ENCODE data around the gene LRRC36. TPM values are rescaled to one million over a fixed set of nuclear protein-coding genes. Genes with fewer than 3 reads are reported as not detected.

The LRRC36 gene
- total and polyA plus RNA-seq, 2 experiments from 2014 or later = 1.2 TPM; not detected in 1

DNA sequence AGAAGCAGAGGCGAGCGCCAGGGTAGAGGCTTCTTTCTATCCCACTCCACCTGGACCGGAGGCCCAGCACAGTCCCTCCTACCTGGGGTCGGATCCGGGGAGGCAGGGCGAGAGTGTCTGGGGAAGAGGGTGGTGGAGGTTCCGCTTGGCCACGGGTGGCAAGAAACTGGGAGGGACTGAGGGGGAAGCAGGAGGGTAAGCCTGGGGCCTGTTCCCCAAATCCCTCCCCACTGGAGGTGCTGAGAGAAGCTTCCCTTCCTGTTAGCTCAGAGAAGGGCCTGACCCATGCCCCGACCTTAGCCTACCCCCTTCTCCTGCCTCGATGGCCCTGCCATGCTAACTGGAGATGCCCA, 68.5 kb downstream of the LRRC36 start:
- Histone ChIP-seq H3K36me3 (ENCODE audit: insufficient read depth) (no peaks in the 10 kb centered on the region), H3F3A (replicated peaks; ENCODE audit: low read depth) (0 out of 2 replicates have a peak, but pooled peaks cover 10% of the 10 kb centered on the region), H3K4me1 (ENCODE audit: insufficient read depth) (peaks cover 34% of the 10 kb centered on the region), H3K4me3 (peak overlapping the region; percentile 61), H4K20me1 (replicated peaks; ENCODE audit: insufficient read depth) (no peaks in the 10 kb centered on the region), H3K27me3 (ENCODE audit: insufficient read depth) (peaks cover 45% of the 10 kb centered on the region), H3K79me2 (replicated peaks; ENCODE audit: insufficient read depth) (no peaks in the 10 kb centered on the region), H3K27ac (ENCODE audit: low read depth) (no peak overlapping the region), H2AFZ (peak overlapping the region; percentile 74; the same call in 1 of the 2 replicates), H3K9me2 (ENCODE audit: insufficient read depth) (no peaks in the 10 kb centered on the region), H3K4me2 (peak overlapping the region; percentile 92)
- Mint-ChIP-seq H3K36me3 (ENCODE audit: low read depth) (no peaks in the 10 kb centered on the region), H3K4me3 (no peak overlapping the region), H3K27me3 (ENCODE audit: insufficient read depth, low read depth, poor library complexity) (peaks cover 57% of the 10 kb centered on the region), H3K9me3 (no peaks in the 10 kb centered on the region), H3K4me1 (peaks cover 21% of the 10 kb centered on the region), H3K27ac (no peak overlapping the region)
- DNase-seq (ENCODE audit: low spot score) (no peak), ATAC-seq (no peak)
- TF ChIP-seq POLR2AphosphoS5 (IDR thresholded peaks at IDR 0.05; ENCODE audit: low read depth) (no peak), ZNF114 (CRISPR knock-in tag; IDR thresholded peaks at IDR 0.05) (no peak), STAT1 (IDR thresholded peaks at IDR 0.05; ENCODE audit: unreplicated experiment) (no peak), EZH2phosphoT487 (IDR thresholded peaks at IDR 0.05; ENCODE audit: unreplicated experiment) (no peak), JUNB (IDR thresholded peaks at IDR 0.05; ENCODE audit: unreplicated experiment) (no peak), ZNF331 (CRISPR knock-in tag; IDR thresholded peaks at IDR 0.05; ENCODE audit: low read depth) (no peak), EZH2 (IDR thresholded peaks at IDR 0.05; ENCODE audit: low read depth, unreplicated experiment) (no peak), CREB1 (CRISPR knock-in tag; IDR thresholded peaks at IDR 0.05; ENCODE audit: low read depth) (no peak), NANOG (IDR thresholded peaks at IDR 0.05; ENCODE audit: borderline replicate concordance) (no peak)
- TF ChIP-seq, protein P1, sequence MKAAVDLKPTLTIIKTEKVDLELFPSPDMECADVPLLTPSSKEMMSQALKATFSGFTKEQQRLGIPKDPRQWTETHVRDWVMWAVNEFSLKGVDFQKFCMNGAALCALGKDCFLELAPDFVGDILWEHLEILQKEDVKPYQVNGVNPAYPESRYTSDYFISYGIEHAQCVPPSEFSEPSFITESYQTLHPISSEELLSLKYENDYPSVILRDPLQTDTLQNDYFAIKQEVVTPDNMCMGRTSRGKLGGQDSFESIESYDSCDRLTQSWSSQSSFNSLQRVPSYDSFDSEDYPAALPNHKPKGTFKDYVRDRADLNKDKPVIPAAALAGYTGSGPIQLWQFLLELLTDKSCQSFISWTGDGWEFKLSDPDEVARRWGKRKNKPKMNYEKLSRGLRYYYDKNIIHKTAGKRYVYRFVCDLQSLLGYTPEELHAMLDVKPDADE (IDR thresholded peaks at IDR 0.05) = no peak
- TF ChIP-seq, protein P2, sequence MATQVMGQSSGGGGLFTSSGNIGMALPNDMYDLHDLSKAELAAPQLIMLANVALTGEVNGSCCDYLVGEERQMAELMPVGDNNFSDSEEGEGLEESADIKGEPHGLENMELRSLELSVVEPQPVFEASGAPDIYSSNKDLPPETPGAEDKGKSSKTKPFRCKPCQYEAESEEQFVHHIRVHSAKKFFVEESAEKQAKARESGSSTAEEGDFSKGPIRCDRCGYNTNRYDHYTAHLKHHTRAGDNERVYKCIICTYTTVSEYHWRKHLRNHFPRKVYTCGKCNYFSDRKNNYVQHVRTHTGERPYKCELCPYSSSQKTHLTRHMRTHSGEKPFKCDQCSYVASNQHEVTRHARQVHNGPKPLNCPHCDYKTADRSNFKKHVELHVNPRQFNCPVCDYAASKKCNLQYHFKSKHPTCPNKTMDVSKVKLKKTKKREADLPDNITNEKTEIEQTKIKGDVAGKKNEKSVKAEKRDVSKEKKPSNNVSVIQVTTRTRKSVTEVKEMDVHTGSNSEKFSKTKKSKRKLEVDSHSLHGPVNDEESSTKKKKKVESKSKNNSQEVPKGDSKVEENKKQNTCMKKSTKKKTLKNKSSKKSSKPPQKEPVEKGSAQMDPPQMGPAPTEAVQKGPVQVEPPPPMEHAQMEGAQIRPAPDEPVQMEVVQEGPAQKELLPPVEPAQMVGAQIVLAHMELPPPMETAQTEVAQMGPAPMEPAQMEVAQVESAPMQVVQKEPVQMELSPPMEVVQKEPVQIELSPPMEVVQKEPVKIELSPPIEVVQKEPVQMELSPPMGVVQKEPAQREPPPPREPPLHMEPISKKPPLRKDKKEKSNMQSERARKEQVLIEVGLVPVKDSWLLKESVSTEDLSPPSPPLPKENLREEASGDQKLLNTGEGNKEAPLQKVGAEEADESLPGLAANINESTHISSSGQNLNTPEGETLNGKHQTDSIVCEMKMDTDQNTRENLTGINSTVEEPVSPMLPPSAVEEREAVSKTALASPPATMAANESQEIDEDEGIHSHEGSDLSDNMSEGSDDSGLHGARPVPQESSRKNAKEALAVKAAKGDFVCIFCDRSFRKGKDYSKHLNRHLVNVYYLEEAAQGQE (IDR thresholded peaks at IDR 0.05; ENCODE audit: unreplicated experiment) = no peak
- TF ChIP-seq, protein P3, sequence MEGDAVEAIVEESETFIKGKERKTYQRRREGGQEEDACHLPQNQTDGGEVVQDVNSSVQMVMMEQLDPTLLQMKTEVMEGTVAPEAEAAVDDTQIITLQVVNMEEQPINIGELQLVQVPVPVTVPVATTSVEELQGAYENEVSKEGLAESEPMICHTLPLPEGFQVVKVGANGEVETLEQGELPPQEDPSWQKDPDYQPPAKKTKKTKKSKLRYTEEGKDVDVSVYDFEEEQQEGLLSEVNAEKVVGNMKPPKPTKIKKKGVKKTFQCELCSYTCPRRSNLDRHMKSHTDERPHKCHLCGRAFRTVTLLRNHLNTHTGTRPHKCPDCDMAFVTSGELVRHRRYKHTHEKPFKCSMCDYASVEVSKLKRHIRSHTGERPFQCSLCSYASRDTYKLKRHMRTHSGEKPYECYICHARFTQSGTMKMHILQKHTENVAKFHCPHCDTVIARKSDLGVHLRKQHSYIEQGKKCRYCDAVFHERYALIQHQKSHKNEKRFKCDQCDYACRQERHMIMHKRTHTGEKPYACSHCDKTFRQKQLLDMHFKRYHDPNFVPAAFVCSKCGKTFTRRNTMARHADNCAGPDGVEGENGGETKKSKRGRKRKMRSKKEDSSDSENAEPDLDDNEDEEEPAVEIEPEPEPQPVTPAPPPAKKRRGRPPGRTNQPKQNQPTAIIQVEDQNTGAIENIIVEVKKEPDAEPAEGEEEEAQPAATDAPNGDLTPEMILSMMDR (conservative IDR thresholded peaks at IDR 0.05; ENCODE audit: low read depth in 2 of 2) = no peak
- TF ChIP-seq, protein P4, sequence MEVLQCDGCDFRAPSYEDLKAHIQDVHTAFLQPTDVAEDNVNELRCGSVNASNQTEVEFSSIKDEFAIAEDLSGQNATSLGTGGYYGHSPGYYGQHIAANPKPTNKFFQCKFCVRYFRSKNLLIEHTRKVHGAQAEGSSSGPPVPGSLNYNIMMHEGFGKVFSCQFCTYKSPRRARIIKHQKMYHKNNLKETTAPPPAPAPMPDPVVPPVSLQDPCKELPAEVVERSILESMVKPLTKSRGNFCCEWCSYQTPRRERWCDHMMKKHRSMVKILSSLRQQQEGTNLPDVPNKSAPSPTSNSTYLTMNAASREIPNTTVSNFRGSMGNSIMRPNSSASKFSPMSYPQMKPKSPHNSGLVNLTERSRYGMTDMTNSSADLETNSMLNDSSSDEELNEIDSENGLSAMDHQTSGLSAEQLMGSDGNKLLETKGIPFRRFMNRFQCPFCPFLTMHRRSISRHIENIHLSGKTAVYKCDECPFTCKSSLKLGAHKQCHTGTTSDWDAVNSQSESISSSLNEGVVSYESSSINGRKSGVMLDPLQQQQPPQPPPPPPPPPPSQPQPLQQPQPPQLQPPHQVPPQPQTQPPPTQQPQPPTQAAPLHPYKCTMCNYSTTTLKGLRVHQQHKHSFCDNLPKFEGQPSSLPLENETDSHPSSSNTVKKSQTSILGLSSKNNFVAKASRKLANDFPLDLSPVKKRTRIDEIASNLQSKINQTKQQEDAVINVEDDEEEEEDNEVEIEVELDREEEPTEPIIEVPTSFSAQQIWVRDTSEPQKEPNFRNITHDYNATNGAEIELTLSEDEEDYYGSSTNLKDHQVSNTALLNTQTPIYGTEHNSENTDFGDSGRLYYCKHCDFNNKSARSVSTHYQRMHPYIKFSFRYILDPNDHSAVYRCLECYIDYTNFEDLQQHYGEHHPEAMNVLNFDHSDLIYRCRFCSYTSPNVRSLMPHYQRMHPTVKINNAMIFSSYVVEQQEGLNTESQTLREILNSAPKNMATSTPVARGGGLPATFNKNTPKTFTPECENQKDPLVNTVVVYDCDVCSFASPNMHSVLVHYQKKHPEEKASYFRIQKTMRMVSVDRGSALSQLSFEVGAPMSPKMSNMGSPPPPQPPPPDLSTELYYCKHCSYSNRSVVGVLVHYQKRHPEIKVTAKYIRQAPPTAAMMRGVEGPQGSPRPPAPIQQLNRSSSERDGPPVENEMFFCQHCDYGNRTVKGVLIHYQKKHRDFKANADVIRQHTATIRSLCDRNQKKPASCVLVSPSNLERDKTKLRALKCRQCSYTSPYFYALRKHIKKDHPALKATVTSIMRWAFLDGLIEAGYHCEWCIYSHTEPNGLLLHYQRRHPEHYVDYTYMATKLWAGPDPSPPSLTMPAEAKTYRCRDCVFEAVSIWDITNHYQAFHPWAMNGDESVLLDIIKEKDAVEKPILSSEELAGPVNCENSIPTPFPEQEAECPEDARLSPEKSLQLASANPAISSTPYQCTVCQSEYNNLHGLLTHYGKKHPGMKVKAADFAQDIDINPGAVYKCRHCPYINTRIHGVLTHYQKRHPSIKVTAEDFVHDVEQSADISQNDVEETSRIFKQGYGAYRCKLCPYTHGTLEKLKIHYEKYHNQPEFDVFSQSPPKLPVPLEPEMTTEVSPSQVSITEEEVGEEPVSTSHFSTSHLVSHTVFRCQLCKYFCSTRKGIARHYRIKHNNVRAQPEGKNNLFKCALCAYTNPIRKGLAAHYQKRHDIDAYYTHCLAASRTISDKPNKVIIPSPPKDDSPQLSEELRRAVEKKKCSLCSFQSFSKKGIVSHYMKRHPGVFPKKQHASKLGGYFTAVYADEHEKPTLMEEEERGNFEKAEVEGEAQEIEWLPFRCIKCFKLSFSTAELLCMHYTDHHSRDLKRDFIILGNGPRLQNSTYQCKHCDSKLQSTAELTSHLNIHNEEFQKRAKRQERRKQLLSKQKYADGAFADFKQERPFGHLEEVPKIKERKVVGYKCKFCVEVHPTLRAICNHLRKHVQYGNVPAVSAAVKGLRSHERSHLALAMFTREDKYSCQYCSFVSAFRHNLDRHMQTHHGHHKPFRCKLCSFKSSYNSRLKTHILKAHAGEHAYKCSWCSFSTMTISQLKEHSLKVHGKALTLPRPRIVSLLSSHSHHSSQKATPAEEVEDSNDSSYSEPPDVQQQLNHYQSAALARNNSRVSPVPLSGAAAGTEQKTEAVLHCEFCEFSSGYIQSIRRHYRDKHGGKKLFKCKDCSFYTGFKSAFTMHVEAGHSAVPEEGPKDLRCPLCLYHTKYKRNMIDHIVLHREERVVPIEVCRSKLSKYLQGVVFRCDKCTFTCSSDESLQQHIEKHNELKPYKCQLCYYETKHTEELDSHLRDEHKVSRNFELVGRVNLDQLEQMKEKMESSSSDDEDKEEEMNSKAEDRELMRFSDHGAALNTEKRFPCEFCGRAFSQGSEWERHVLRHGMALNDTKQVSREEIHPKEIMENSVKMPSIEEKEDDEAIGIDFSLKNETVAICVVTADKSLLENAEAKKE (CRISPR knock-in tag; IDR thresholded peaks at IDR 0.05) = no peak
